AG10803 (cell line): ENCODE measurements around the gene GRAP.

Source experiments
- DNase-seq: peaks from one replicate; pipeline ENCODE4 v3.0.0; 2010; ENCODE audit warnings: low read depth
- H3K4me3 ChIP-seq: 2 replicates; pipeline ENCODE4 v1.5.1; 2011; ENCODE audit warnings: mild to moderate bottlenecking, low read length, control low read depth
- CTCF ChIP-seq: conservative IDR thresholded peaks from 2 replicates; pipeline ENCODE4 v1.5.1; 2011; ENCODE audit warnings: mild to moderate bottlenecking, low read length, control low read depth, inconsistent platforms

GRAP gene

GRCh38 chr17:18991531-18992315 is 55.0 kb downstream of the GRAP start:
- no peak for TF ChIP-seq CTCF
- DNase-seq, result no peak
- no peak overlapping the region for H3K4me3 ChIP-seq

DNA sequence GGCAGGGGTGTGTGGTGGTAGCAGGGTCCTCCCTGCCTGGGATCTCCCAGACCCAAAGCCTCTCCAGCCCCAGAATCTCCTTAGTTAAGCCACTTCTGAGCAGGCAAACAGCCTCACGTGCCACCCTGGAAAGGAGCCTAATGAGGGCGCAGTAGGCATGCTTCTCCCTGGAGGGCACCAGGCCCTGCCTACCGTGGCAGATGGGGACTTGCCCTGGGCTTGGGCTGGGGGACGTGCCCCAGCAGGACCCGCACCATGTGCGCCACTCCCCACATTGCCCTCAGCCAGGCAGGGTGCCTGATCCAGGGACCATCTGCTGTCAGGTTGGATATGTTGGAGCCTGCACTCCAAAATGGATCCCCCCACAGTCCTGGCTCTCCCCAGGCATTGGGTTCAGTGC is 56.4 kb downstream of the GRAP start:
- no peak for TF ChIP-seq CTCF
- no peak for DNase-seq
- H3K4me3 ChIP-seq, result no peak overlapping the region

DNA sequence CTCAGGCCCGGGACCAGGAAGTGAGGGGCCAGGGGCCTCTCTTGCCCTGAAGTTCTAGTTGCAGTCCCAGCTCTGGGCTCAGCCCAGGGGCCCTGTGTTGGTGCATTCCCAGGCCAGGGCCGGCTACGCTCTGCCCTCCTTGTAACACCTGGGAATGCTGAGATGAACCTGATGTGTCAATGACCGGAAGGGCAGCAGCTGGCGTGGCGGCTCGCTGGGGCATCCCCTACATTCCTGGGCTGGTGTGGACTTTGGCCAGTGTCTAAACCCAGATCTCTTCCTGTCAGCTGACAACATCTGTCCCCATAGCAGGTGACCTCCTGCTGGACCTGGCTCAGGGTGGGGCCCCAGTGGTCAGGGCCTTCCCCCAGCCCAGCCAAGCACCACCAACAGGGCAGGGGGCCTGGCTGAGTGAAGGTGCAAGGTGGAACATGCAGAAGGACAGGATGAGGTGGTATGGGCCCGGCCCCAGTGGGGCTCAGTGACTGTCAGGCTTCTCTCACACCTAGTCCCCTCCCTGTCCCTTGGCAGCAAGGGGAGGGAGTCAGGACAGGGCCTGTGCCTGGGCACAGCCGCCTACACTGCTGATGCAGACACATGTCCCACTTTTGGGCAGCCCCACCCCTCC is 58.1 kb downstream of the GRAP start:
- DNase-seq, result no peak
- no peak overlapping the region for H3K4me3 ChIP-seq

DNA sequence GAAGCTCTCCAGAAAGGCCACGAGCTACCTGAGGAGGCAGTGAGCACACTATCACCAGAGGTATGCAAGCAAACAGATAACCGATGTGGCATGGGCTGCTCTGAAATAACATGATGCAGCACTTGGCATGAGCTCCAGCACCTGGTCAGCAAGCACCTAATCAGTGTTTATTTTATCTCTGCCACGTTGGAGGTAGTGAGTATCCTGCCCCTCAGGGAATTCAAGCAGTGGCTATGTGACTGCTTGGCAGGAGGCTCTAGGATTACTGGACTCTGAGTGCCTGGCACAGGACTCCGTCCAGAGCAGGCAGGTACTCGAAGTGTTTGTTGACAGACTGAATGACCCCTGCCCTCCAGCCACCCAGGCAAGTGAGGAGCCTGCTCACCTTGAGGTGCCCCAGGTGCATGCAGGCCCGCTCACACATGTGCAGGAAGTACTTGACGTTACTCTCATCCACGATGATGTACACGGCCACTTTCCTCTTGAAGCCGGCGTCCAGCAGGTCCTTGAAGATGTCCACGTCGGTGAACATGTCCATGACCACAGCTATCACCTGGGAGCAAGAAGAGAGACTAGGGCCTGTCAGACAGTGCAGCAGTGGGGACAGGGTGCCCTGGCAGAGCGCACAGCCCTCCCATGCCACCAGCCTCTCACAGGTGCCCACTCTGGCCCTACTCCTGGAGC is 58.8 kb downstream of the GRAP start:
- DNase-seq, result no peak

More for the DNA sequence above, 58.1 kb downstream of the GRAP start:
- TF ChIP-seq CTCF, result no peak

DNA sequence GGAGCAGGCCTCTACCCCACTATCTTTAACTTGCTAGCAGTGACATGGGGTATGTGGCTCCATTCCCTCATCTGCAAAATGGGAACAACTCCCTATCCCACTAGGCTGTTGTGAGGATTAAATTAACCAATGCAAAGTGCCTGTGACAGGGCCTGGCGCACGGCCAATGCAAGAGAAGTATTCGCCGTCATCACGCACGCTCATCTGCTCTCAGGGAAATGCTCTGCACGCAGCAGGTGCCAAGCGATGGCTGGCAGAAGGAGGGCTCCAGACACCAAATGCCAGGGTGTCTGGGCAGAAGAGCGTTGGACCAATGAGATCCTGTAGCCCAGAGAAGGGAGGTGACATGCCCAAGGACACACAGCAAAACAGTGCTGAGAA is 59.5 kb downstream of the GRAP start:
- H3K4me3 ChIP-seq, result no peak overlapping the region
- TF ChIP-seq CTCF, result no peak
- DNase-seq, result no peak

More for the DNA sequence above, 58.8 kb downstream of the GRAP start:
- H3K4me3 ChIP-seq, result no peak overlapping the region
- no peak for TF ChIP-seq CTCF

- TF ChIP-seq CTCF, result no peak
- DNase-seq, result no peak
- H3K4me3 ChIP-seq, result no peak overlapping the region
These were observed 60.1 kb downstream of the GRAP start for GRCh38 chr17:18986541-18987229.
